HCT116 (cell line): ENCODE results near the gene TARBP1.
"Not testable (repeated sequence)": the region's sequence is repeated elsewhere in the genome, so short reads cannot be mapped to it uniquely, and the experiment has no call there.

ENCODE experiments used
- CEBPB ChIP-seq: IDR thresholded peaks from 2 replicates; pipeline ENCODE4 v1.6.1; 2012; ENCODE audit warnings: low read depth
- FOSL1 ChIP-seq: IDR thresholded peaks from 2 replicates; pipeline ENCODE4 v1.6.1; 2012; ENCODE audit warnings: low read depth
- POLR2AphosphoS5 ChIP-seq: IDR thresholded peaks from 2 replicates; pipeline ENCODE4 v1.6.1; 2011; ENCODE audit warnings: mild to moderate bottlenecking, low read depth, low read length, moderate library complexity
- RAD21 ChIP-seq: IDR thresholded peaks from 2 replicates; pipeline ENCODE4 v1.6.1; 2012; ENCODE audit warnings: low read depth, mild to moderate bottlenecking
- SP1 ChIP-seq: IDR thresholded peaks from 2 replicates; pipeline ENCODE4 v1.6.1; 2012; ENCODE audit warnings: low read depth
- TCF7L2 ChIP-seq: IDR thresholded peaks from 2 replicates; pipeline ENCODE4 v1.7.0; 2011; ENCODE audit warnings: borderline replicate concordance, inconsistent platforms; ENCODE audit not compliant: insufficient read depth, insufficient read length; ENCODE audit errors: extremely low read depth
- TF ChIP-seq, protein P1 (sequence below): IDR thresholded peaks from 2 replicates; pipeline ENCODE4 v1.6.1; 2012
- TF ChIP-seq, protein P2 (sequence below), 3 experiments: fragments of 200-600 bp in 1 of 3; sonication (generic) in 1 of 3; IDR thresholded peaks in 2 of 3; conservative IDR thresholded peaks in 1 of 3; 2 replicates each; pipeline ENCODE4 v1.5.1; 2012 to 2017; ENCODE audit warnings: low read depth in 2 of 3, low read length in 2 of 3, antibody characterized with exemption in 1 of 3, borderline replicate concordance in 1 of 3, control low read depth in 1 of 3, mild to moderate bottlenecking in 1 of 3, mixed read lengths in 1 of 3, mixed run types in 1 of 3, moderate library complexity in 1 of 3; ENCODE audit not compliant: insufficient read depth in 1 of 3
- TF ChIP-seq, protein P3 (sequence below): IDR thresholded peaks from 2 replicates; pipeline ENCODE4 v1.6.1; 2012; ENCODE audit warnings: low read depth

DNA sequence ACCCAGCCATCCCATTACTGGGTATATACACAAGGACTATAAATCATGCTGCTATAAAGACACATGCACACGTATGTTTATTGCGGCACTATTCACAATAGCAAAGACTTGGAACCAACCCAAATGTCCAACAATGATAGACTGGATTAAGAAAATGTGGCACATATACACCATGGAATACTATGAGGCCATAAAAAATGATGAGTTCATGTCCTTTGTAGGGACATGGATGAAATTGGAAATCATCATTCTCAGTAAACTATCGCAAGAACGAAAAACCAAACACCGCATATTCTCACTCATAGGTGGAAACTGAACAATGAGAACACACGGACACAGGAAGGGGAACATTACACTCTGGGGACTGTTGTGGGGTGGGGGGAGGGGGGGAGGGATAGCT is 79.5 kb downstream of the TARBP1 start:
- TF ChIP-seq, protein P1, sequence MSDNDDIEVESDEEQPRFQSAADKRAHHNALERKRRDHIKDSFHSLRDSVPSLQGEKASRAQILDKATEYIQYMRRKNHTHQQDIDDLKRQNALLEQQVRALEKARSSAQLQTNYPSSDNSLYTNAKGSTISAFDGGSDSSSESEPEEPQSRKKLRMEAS: not testable (repeated sequence)
- TF ChIP-seq, protein P2, sequence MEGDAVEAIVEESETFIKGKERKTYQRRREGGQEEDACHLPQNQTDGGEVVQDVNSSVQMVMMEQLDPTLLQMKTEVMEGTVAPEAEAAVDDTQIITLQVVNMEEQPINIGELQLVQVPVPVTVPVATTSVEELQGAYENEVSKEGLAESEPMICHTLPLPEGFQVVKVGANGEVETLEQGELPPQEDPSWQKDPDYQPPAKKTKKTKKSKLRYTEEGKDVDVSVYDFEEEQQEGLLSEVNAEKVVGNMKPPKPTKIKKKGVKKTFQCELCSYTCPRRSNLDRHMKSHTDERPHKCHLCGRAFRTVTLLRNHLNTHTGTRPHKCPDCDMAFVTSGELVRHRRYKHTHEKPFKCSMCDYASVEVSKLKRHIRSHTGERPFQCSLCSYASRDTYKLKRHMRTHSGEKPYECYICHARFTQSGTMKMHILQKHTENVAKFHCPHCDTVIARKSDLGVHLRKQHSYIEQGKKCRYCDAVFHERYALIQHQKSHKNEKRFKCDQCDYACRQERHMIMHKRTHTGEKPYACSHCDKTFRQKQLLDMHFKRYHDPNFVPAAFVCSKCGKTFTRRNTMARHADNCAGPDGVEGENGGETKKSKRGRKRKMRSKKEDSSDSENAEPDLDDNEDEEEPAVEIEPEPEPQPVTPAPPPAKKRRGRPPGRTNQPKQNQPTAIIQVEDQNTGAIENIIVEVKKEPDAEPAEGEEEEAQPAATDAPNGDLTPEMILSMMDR (IDR thresholded peaks at IDR 0.05 in 2 of 3, conservative IDR thresholded peaks at IDR 0.05 in 1 of 3; ENCODE audit: borderline replicate concordance in 1 of 3, insufficient read depth in 1 of 3, low read depth in 2 of 3, low read length in 2 of 3): not testable (repeated sequence)
- not testable (repeated sequence) for TF ChIP-seq RAD21, POLR2AphosphoS5, CEBPB, TCF7L2, FOSL1, SP1
- TF ChIP-seq, protein P3, sequence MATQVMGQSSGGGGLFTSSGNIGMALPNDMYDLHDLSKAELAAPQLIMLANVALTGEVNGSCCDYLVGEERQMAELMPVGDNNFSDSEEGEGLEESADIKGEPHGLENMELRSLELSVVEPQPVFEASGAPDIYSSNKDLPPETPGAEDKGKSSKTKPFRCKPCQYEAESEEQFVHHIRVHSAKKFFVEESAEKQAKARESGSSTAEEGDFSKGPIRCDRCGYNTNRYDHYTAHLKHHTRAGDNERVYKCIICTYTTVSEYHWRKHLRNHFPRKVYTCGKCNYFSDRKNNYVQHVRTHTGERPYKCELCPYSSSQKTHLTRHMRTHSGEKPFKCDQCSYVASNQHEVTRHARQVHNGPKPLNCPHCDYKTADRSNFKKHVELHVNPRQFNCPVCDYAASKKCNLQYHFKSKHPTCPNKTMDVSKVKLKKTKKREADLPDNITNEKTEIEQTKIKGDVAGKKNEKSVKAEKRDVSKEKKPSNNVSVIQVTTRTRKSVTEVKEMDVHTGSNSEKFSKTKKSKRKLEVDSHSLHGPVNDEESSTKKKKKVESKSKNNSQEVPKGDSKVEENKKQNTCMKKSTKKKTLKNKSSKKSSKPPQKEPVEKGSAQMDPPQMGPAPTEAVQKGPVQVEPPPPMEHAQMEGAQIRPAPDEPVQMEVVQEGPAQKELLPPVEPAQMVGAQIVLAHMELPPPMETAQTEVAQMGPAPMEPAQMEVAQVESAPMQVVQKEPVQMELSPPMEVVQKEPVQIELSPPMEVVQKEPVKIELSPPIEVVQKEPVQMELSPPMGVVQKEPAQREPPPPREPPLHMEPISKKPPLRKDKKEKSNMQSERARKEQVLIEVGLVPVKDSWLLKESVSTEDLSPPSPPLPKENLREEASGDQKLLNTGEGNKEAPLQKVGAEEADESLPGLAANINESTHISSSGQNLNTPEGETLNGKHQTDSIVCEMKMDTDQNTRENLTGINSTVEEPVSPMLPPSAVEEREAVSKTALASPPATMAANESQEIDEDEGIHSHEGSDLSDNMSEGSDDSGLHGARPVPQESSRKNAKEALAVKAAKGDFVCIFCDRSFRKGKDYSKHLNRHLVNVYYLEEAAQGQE: not testable (repeated sequence)
